ENCODE measurements around the gene SEPTIN6.

DNA sequence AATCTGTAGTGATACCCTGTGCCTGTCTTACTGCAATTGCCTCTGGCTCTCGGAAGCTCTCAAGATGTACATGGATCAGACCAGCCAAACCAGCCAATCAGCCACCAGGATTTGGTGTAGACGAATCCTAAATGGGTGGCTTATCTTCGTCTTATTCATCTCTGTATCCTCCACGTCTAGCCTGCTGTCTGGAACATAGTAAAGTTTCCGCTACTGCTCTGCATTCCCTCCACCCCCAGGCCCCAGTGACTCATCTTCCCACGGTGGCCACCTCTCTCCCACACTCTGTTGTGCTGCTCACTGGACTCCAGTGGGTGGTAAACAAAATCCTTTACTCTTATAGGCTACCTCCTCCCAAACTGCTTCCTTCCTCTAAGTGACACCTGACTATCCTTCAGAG is 37.8 kb downstream of the SEPTIN6 start:
- TF ChIP-seq CTCF (conservative IDR thresholded peaks at IDR 0.05), result no peak
- TF ChIP-seq ZFX (IDR thresholded peaks at IDR 0.05), result no peak
